ENCODE results near the gene AGAP1.

Gene AGAP1

GRCh38 chr2:235670974-235671787 lies 177.3 kb downstream of the AGAP1 start:
- no peak for DNase-seq

DNA sequence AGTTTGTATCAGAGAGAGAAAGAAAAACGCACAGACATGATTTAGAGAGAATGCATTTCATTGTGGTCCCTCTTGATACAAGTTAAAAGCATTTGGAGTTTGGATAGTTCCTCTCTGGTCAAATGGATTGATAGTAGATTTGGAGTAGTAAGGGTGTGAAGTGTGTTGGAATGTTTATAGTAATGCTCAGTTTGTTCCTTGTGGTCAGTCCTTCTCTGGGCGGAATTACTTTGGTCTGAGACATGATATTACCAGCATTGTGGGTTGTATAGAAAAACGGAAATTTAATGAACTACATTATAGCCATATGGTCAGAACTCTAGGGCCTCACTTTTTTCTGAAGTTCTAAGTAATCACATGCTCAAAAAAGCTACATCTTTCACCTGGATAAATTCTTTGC lies 178.9 kb downstream of the AGAP1 start:
- DNase-seq: no peak

DNA sequence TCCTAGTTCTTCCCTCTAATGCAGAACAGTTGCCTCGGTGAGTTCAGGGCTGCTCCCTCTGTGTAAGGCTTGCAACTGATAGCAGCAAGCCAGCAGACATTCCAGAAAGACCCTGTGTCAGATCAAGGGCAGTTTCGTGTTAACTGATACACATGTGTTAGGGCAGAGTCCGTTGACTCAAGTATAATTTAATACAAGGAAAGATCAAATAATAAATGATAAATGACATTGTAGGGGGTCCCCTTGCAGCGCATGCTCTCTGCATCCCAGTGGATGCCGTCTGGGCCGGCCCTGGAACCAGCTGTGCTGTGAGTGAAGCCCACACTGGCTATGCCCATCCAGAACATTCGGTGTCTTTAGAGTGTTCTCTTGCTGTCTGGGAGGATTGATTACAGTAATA lies 180.3 kb downstream of the AGAP1 start:
- DNase-seq: no peak

GRCh38 chr2:235674812-235675211 lies 181.0 kb downstream of the AGAP1 start:
- DNase-seq: no peak

GRCh38 chr2:235675678-235676535 lies 182.1 kb downstream of the AGAP1 start:
- DNase-seq: no peak

DNA sequence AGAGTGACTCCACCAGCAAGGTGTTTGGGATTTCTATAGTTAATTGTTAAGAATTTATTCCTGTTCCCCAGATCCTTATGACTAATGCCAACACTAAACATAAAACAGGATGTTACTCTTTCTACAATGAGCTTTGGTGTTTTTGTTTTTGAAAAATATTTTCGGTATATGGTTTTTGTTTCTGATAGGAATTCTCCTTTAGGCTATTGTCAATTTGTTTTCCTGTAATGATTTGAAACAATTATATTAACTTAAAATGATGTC lies 182.6 kb downstream of the AGAP1 start:
- no peak for DNase-seq

DNA sequence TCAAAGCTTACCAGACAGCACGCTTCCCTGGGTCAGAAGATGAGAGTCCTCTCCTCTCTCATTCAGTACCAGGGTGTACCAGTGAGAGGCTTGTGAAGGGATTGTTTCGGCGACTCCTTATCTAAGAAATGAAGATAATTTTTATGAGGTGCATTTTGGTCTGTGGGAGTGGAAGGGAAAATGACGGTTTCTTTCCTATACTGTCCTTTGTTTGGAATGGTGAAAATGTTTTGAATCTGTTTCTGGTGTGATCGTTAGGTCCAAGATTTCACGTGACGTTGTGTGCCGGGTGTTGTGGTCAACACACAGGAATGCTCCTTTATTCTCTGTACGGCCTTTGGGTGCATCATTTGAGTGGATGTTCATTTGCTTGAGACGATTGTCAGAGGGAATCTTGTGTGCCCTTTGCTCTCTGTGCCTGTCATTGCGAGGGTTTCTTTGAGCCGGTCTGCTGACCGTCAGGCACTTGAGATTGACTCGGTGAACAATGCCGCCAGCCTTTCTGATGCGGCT lies 183.5 kb downstream of the AGAP1 start:
- DNase-seq: no peak

GRCh38 chr2:235677937-235678336 lies 184.1 kb downstream of the AGAP1 start:
- no peak for DNase-seq

GRCh38 chr2:235678712-235679111 lies 184.9 kb downstream of the AGAP1 start:
- no peak for DNase-seq

DNA sequence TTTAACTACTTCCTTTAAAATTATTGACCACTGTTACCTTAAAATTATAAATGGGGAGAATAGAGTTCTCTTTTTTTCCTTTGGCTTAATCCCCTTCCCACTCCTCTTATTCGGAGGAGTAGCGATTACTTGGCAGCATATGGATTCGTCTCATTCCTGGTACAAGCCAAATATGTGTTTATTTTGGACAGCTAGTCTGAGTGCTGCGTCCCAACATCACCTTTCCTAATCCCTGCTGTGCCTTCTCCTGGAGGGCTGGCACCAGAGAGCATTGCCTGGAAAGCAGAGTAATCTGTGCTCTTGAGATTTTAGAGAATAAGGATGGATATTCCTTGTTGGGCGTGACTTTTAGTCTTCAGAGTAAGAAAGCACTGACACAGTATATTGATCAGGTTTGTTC lies 185.6 kb downstream of the AGAP1 start:
- no peak for DNase-seq

DNA sequence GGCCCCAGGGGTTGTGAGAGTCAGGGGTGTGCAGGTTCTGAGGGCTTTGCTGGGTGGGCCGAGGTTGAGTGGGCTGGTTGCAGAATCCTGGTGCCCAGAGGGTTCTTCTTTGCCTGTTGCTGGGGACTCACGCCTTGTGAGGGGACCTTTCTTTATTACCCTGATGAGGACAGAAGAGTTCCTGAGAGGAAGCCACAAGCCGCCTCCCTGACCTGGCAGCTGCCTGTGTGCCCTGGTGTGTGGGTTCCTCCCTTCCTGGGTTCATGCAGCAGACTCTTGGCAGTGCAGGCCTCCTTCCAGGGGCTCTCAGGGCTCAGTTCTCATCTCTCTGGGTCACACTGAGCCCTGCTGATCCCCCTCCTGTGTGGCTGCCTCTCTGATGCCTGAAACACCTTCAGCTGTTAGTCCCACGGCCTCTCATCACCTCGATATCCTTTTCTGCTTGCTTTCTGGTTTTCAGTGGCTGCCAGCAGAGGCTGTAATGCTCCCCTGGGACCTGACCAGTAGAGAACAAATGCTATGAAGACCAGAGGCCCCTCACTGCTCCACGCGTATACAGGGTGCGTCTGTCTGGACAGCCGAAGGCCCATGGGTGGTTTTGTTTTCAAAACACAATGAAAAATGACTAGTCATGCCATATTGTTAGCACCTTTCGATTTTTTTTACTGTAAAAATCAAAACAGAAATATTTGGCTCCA lies 191.3 kb downstream of the AGAP1 start:
- DNase-seq: no peak

DNA sequence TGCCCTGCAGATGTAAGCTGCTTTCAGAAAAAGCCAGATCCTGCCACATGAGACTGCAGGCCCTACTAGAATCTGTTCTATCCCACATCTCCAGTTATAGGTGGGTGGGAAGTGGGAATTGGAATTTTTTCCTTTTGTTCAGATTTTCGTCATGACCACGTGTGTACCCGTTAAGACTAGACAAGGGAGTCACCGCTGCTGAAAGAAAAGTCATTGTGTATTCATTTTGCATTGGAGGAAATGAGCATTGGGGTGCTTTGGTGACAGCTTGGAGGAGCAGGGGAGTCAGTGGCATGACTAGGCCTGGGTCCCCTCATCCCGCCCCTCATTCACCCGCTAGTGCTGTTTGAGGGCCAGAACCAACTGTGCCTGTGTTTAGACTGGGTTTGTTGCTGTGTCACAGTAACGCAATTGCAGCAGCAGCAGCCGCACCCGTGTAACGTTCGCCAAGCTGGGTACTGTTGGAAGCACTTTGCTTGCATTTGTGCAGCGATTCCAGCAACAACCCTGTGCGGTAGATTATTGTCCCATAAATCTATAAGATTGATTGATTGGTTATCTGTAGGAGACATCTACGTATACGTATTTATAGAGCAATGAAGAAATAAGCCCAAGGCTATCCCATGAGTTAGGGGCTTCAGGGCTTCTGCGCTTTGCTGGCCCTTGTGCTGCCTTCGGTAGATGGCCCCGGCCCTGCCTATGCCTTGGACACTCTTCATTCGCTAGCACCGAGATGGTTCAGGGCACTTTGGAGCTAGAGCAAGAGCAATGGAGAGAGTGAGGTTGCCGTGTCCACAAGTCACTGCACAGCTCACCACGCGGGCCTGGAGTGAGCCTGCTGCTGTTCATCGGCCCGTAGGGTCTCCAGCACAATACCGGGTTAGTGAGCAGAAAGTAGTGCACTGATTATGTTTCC lies 194.9 kb downstream of the AGAP1 start:
- DNase-seq: no peak

- no peak for DNase-seq
Observed at GRCh38 chr2:235689427-235689853, 195.6 kb downstream of the AGAP1 start.

DNA sequence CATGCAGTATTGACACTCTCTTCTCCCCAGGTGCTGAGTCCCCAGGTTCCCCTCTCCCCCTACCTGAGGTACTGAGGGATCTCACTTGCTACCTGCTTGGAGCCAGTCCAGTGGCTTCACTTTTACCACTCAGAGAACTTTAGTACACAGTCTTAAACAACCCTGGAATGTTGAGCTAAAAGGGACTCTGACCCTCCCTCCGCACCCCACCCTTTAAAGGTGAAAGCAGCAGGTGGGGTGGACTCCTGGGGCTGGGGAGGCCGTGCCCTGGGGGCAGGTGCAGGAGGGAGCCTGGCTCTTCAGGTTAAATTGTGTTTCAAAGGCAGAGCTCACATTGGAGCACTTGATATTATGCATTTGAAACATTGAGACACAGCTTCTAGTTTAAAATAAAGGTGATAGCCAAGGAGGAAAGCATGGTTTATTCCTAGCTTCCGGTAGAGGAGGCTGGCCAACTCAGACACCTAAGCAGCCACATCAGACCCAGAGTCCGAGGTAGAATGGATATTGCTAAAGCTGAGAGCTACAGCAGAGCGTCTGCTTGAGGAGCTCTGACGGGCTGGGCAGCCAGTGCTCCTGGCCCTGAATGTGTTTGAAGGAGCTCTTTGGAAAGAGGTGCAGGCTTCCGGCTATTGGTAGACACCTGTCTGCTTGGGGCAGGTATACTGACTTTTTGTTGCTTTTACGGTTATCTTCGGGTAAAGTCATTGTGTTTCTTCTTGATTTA lies 196.4 kb downstream of the AGAP1 start:
- DNase-seq: no peak

DNA sequence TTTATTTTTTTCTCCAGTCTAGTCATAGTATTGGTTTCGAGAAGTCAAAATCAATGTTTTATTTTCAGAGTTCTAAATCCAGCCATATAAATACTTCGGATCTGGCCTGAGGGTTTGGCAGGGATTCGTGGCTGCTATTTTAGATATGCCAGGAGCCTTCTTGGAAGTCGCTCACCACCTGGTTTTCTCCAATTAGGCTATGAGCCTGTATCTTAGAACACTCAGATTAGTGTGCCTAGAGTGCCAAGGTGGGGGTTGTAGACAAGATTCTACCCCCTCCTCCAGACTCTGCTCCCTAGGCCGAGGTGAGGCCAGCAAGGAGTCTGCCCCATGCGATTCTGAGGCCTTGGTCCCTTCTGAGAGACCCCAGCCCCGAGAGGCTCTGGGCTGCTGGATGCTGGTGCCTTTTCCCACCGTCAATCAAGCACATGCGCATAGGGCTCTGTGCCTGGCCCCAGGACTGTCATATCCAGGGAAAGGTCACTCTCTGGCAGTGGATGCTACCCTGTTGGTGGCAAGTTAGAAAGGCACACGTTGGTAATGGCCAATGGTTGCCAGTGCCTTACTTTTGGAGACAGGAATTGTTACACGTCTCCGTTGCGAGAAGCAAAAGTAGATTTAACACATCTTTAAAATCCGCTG lies 197.1 kb downstream of the AGAP1 start:
- no peak for DNase-seq

DNA sequence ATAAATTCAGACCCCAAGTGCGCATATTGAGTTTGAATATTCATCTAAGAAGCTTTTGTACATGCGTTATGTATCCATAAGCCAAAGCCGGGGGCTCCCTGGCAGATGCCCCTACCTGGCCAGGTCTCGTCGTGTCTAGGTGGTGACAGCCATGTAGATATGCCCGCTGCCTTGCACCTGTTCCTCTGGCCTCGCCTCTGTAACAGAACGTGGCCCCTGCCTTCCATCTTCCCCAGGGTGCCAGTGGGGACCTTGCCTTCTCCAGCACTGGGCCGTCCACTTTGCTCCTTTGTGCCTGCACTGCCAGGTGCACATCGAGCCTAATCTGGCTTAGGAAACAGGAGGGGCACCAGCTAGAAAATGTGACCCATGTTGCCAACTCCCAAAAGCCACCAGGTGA lies 198.2 kb downstream of the AGAP1 start:
- DNase-seq: no peak

- DNase-seq: peak; percentile 48
Observed at GRCh38 chr2:235692671-235693171, 198.9 kb downstream of the AGAP1 start.

DNA sequence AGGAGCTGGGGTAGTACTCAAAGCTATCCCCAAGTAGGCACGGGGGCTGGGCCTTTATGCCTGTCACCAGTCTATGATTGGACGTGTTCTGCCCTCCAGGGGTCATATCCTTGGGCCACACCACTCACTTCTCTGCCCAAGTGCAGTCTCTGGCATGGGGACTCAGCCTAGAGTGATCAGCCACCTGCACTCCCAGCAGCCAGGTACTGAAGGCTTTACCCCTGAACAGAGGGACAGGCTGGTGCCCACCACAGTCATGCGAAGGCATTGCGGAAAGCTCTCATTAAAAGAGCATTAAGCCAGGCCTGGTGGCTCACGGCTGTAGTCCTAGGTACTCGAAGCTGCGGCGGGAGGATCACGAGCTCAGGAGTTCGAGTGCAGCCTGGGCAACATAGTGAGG lies 199.4 kb downstream of the AGAP1 start:
- no peak for DNase-seq

- DNase-seq: no peak
Observed at GRCh38 chr2:235694721-235695601, 201.1 kb downstream of the AGAP1 start.

DNA sequence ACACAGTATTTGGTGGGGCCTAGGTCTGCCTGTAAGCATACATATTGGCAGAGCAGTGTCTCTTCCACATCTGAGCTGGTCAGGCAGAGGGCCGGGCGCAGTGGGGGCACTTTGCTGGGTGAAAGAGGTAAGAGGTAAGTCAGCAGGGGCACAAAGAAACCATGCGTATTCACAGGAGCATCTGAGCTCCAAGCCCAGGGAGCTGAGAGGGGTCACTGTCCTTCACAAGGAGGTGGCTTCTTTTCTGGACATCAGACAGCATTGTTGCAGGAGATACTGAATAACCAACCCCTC lies 201.7 kb downstream of the AGAP1 start:
- no peak for DNase-seq

All from OCI-M1 (cell line).